ENCODE data around the gene NPRL2. TPM values are rescaled to one million over a fixed set of nuclear protein-coding genes. Genes with fewer than 3 reads are reported as not detected.

NPRL2 gene
- total RNA-seq, 1 experiment from 2014 or later, result 20.6 TPM

DNA sequence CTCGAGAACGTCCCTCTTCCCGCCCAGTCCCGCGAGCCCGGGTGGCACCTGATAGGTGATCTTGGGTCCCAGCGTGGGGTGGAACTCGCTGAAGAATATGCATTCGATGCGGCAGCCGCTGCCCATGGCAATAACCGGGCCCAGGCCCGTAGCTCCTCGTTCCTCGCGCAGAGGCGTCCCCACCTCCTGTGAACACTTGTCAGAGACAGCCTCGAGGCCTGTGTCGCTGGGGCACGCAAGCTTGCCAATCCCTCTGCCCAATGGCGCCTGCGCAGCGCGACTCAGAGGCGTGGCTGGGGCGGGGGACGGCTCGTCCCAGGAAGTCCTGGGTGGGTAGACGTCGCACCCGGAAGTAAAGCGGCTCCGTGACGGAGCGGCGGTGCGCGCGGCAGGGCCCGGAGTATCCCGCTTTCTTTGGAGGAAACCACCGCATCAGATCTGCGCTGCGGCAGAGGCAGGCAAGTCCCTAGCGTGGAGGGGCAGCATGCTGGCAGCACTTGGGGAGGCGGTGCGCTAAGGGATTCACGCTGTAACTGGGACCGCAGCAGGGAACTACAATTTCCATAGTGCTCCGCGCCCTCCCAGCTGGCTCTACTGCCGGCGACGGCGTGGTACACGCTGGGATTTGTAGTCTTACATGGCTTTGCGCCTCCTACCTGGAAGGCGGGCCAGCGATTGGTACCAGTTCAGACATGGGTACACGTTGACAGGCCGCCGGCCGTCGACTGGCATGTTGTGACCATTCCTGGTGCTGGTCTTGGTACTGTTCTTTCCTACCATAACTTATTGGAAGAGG is at the start of gene NPRL2, which contains the start of gene CYB561D2 (continued):
- TF ChIP-seq, protein P1, sequence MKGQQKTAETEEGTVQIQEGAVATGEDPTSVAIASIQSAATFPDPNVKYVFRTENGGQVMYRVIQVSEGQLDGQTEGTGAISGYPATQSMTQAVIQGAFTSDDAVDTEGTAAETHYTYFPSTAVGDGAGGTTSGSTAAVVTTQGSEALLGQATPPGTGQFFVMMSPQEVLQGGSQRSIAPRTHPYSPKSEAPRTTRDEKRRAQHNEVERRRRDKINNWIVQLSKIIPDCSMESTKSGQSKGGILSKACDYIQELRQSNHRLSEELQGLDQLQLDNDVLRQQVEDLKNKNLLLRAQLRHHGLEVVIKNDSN (CRISPR knock-in tag; IDR thresholded peaks at IDR 0.05), result 0 out of 2 replicates have a peak, but pooled peaks have one; percentile 17
- TF ChIP-seq, protein P2, sequence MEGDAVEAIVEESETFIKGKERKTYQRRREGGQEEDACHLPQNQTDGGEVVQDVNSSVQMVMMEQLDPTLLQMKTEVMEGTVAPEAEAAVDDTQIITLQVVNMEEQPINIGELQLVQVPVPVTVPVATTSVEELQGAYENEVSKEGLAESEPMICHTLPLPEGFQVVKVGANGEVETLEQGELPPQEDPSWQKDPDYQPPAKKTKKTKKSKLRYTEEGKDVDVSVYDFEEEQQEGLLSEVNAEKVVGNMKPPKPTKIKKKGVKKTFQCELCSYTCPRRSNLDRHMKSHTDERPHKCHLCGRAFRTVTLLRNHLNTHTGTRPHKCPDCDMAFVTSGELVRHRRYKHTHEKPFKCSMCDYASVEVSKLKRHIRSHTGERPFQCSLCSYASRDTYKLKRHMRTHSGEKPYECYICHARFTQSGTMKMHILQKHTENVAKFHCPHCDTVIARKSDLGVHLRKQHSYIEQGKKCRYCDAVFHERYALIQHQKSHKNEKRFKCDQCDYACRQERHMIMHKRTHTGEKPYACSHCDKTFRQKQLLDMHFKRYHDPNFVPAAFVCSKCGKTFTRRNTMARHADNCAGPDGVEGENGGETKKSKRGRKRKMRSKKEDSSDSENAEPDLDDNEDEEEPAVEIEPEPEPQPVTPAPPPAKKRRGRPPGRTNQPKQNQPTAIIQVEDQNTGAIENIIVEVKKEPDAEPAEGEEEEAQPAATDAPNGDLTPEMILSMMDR (IDR thresholded peaks at IDR 0.05), result no peak
- TF ChIP-seq FOXP1 (CRISPR knock-in tag; IDR thresholded peaks at IDR 0.05; ENCODE audit: borderline replicate concordance), result peak; percentile 97; the same call in 1 of the 2 replicates
- TF ChIP-seq, protein P3, sequence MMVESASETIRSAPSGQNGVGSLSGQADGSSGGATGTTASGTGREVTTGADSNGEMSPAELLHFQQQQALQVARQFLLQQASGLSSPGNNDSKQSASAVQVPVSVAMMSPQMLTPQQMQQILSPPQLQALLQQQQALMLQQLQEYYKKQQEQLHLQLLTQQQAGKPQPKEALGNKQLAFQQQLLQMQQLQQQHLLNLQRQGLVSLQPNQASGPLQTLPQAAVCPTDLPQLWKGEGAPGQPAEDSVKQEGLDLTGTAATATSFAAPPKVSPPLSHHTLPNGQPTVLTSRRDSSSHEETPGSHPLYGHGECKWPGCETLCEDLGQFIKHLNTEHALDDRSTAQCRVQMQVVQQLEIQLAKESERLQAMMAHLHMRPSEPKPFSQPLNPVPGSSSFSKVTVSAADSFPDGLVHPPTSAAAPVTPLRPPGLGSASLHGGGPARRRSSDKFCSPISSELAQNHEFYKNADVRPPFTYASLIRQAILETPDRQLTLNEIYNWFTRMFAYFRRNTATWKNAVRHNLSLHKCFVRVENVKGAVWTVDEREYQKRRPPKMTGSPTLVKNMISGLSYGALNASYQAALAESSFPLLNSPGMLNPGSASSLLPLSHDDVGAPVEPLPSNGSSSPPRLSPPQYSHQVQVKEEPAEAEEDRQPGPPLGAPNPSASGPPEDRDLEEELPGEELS (CRISPR knock-in tag; IDR thresholded peaks at IDR 0.05), result peak; percentile 91
- TF ChIP-seq, protein P4, sequence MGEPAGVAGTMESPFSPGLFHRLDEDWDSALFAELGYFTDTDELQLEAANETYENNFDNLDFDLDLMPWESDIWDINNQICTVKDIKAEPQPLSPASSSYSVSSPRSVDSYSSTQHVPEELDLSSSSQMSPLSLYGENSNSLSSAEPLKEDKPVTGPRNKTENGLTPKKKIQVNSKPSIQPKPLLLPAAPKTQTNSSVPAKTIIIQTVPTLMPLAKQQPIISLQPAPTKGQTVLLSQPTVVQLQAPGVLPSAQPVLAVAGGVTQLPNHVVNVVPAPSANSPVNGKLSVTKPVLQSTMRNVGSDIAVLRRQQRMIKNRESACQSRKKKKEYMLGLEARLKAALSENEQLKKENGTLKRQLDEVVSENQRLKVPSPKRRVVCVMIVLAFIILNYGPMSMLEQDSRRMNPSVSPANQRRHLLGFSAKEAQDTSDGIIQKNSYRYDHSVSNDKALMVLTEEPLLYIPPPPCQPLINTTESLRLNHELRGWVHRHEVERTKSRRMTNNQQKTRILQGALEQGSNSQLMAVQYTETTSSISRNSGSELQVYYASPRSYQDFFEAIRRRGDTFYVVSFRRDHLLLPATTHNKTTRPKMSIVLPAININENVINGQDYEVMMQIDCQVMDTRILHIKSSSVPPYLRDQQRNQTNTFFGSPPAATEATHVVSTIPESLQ (CRISPR knock-in tag; IDR thresholded peaks at IDR 0.05), result no peak
- TF ChIP-seq CREB1 (CRISPR knock-in tag; IDR thresholded peaks at IDR 0.05), result peak; percentile 89
- TF ChIP-seq ZNF416 (CRISPR knock-in tag; IDR thresholded peaks at IDR 0.05), result no peak
- TF ChIP-seq, protein P5, sequence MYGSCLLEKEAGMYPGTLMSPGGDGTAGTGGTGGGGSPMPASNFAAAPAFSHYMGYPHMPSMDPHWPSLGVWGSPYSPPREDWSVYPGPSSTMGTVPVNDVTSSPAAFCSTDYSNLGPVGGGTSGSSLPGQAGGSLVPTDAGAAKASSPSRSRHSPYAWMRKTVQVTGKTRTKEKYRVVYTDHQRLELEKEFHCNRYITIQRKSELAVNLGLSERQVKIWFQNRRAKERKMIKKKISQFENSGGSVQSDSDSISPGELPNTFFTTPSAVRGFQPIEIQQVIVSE (CRISPR knock-in tag; IDR thresholded peaks at IDR 0.05; ENCODE audit: borderline replicate concordance), result no peak
- TF ChIP-seq FOXK1 (CRISPR knock-in tag; IDR thresholded peaks at IDR 0.05), result peak; percentile 74; the same call in 1 of the 2 replicates
- TF ChIP-seq, protein P6, sequence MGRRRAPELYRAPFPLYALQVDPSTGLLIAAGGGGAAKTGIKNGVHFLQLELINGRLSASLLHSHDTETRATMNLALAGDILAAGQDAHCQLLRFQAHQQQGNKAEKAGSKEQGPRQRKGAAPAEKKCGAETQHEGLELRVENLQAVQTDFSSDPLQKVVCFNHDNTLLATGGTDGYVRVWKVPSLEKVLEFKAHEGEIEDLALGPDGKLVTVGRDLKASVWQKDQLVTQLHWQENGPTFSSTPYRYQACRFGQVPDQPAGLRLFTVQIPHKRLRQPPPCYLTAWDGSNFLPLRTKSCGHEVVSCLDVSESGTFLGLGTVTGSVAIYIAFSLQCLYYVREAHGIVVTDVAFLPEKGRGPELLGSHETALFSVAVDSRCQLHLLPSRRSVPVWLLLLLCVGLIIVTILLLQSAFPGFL (CRISPR knock-in tag; IDR thresholded peaks at IDR 0.05; ENCODE audit: borderline replicate concordance), result 0 out of 2 replicates have a peak, but pooled peaks have one; percentile 65
- no peak for TF ChIP-seq ZNF396 (CRISPR knock-in tag; IDR thresholded peaks at IDR 0.05; ENCODE audit: borderline replicate concordance)
- TF ChIP-seq, protein P7, sequence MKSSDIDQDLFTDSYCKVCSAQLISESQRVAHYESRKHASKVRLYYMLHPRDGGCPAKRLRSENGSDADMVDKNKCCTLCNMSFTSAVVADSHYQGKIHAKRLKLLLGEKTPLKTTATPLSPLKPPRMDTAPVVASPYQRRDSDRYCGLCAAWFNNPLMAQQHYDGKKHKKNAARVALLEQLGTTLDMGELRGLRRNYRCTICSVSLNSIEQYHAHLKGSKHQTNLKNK (CRISPR knock-in tag; IDR thresholded peaks at IDR 0.05), result no peak
- no peak; the same call in 1 of the 2 replicates for TF ChIP-seq NFYB (CRISPR knock-in tag; conservative IDR thresholded peaks at IDR 0.05; ENCODE audit: low read depth)
- peak; percentile 73; the same call in 1 of the 2 replicates for TF ChIP-seq FOXJ3 (CRISPR knock-in tag; IDR thresholded peaks at IDR 0.05; ENCODE audit: borderline replicate concordance)
- TF ChIP-seq, protein P8, sequence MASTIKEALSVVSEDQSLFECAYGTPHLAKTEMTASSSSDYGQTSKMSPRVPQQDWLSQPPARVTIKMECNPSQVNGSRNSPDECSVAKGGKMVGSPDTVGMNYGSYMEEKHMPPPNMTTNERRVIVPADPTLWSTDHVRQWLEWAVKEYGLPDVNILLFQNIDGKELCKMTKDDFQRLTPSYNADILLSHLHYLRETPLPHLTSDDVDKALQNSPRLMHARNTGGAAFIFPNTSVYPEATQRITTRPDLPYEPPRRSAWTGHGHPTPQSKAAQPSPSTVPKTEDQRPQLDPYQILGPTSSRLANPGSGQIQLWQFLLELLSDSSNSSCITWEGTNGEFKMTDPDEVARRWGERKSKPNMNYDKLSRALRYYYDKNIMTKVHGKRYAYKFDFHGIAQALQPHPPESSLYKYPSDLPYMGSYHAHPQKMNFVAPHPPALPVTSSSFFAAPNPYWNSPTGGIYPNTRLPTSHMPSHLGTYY (CRISPR knock-in tag; IDR thresholded peaks at IDR 0.05), result no peak
- TF ChIP-seq, protein P9, sequence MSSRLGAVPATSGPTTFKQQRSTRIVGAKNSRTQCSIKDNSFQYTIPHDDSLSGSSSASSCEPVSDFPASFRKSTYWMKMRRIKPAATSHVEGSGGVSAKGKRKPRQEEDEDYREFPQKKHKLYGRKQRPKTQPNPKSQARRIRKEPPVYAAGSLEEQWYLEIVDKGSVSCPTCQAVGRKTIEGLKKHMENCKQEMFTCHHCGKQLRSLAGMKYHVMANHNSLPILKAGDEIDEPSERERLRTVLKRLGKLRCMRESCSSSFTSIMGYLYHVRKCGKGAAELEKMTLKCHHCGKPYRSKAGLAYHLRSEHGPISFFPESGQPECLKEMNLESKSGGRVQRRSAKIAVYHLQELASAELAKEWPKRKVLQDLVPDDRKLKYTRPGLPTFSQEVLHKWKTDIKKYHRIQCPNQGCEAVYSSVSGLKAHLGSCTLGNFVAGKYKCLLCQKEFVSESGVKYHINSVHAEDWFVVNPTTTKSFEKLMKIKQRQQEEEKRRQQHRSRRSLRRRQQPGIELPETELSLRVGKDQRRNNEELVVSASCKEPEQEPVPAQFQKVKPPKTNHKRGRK (CRISPR knock-in tag; IDR thresholded peaks at IDR 0.05; ENCODE audit: borderline replicate concordance), result no peak
- TF ChIP-seq ZNF317 (CRISPR knock-in tag; IDR thresholded peaks at IDR 0.05; ENCODE audit: borderline replicate concordance, low read depth), result no peak
- TF ChIP-seq GABPB1 (CRISPR knock-in tag; IDR thresholded peaks at IDR 0.05), result peak; percentile 88
- peak; percentile 66; the same call in 1 of the 2 replicates for TF ChIP-seq CREM (CRISPR knock-in tag; IDR thresholded peaks at IDR 0.05)
- TF ChIP-seq NR2C2 (CRISPR knock-in tag; IDR thresholded peaks at IDR 0.05), result peak; percentile 71; the same call in 1 of the 2 replicates
- TF ChIP-seq, protein P10, sequence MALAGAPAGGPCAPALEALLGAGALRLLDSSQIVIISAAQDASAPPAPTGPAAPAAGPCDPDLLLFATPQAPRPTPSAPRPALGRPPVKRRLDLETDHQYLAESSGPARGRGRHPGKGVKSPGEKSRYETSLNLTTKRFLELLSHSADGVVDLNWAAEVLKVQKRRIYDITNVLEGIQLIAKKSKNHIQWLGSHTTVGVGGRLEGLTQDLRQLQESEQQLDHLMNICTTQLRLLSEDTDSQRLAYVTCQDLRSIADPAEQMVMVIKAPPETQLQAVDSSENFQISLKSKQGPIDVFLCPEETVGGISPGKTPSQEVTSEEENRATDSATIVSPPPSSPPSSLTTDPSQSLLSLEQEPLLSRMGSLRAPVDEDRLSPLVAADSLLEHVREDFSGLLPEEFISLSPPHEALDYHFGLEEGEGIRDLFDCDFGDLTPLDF (CRISPR knock-in tag; IDR thresholded peaks at IDR 0.05), result peak; percentile 65; the same call in 1 of the 2 replicates
- TF ChIP-seq NFATC4 (CRISPR knock-in tag; IDR thresholded peaks at IDR 0.05), result no peak
- peak; percentile 87 for TF ChIP-seq ESRRA (CRISPR knock-in tag; IDR thresholded peaks at IDR 0.05; ENCODE audit: borderline replicate concordance)
- no peak for TF ChIP-seq ELF4 (CRISPR knock-in tag; IDR thresholded peaks at IDR 0.05; ENCODE audit: low read depth)

Measured in WTC11 (cell line).